IMR-90 (cell line): ENCODE data around the gene KRT79. TPM values are rescaled to one million over a fixed set of nuclear protein-coding genes. Genes with fewer than 3 reads are reported as not detected.

Experiments
- ATAC-seq: fragments of 200-7000 bp; cut with Tn5 transposase; 2 replicates; pipeline ENCODE4 v1.9.1; 2020; ENCODE audit warnings: low read depth, mild to moderate bottlenecking, moderate library complexity
- BruUV-seq: library from RNA; stranded (reverse); fragments of 400-500 nt; replicated peaks from 2 replicates; lab custom pipeline; 2021; lab: Mats Ljungman, UMichigan
- CTCF ChIA-PET: fragments of 300-600 bp; formaldehyde crosslinking; extraction: SDS; loops from one replicate; lab custom pipeline; 2021; ENCODE audit warnings: antibody characterized with exemption; lab: Yijun Ruan, JAX
- POLR2A ChIA-PET: fragments of 300-600 bp; sonication (Branson Sonifier 250); formaldehyde crosslinking; loops from one replicate; lab custom pipeline; 2022; ENCODE audit warnings: antibody characterized with exemption; ENCODE audit not compliant: unreplicated experiment; lab: Charles Lee
- DNase-seq: peaks from one replicate; pipeline ENCODE4 v3.0.0; 2013
- H2AFZ ChIP-seq: replicated peaks from 2 replicates; pipeline ENCODE3; 2013; ENCODE audit warnings: low read length, mild to moderate bottlenecking; ENCODE audit not compliant: poor library complexity
- H2AK5ac ChIP-seq: 2 replicates; pipeline ENCODE4 v1.6.1; 2013; ENCODE audit warnings: low read depth, low read length, inconsistent platforms
- H2AK9ac ChIP-seq: replicated peaks from 2 replicates; pipeline ENCODE3; 2013; ENCODE audit warnings: mild to moderate bottlenecking, low read depth, low read length, moderate library complexity; ENCODE audit not compliant: poor library complexity
- H2BK120ac ChIP-seq: 2 replicates; pipeline ENCODE4 v1.6.1; 2013; ENCODE audit warnings: low read depth, low read length, inconsistent platforms
- H2BK15ac ChIP-seq: 3 replicates; pipeline ENCODE4 v1.6.1; 2013; ENCODE audit warnings: low read depth, low read length, inconsistent platforms
- H2BK20ac ChIP-seq: 2 replicates; pipeline ENCODE4 v1.6.1; 2013; ENCODE audit warnings: low read depth, mild to moderate bottlenecking, inconsistent platforms, low read length, moderate library complexity
- H2BK5ac ChIP-seq: 2 replicates; pipeline ENCODE4 v1.6.1; 2013; ENCODE audit warnings: mild to moderate bottlenecking, low read depth, low read length, inconsistent platforms; ENCODE audit not compliant: poor library complexity, severe bottlenecking
- H3K14ac ChIP-seq: replicated peaks from 2 replicates; pipeline ENCODE4 v1.6.1; 2013; ENCODE audit warnings: low read depth, low read length, inconsistent platforms
- H3K18ac ChIP-seq: 2 replicates; pipeline ENCODE4 v1.6.1; 2013; ENCODE audit warnings: low read depth, low read length, control low read depth
- H3K23ac ChIP-seq: 2 replicates; pipeline ENCODE4 v1.6.1; 2013; ENCODE audit warnings: low read depth, low read length, inconsistent platforms
- H3K27ac ChIP-seq: 2 replicates; pipeline ENCODE4 v1.5.1; 2013; ENCODE audit warnings: mild to moderate bottlenecking, control low read depth, low read length; ENCODE audit not compliant: insufficient read depth
- H3K27me3 ChIP-seq: 2 replicates; pipeline ENCODE4 v1.6.1; 2013; ENCODE audit warnings: low read length; ENCODE audit not compliant: control insufficient read depth, insufficient read depth
- H3K36me3 ChIP-seq: 2 replicates; pipeline ENCODE4 v1.6.1; 2013; ENCODE audit warnings: low read length, mixed read lengths; ENCODE audit not compliant: control insufficient read depth, insufficient read depth
- H3K4ac ChIP-seq: 2 replicates; pipeline ENCODE4 v1.6.1; 2013; ENCODE audit warnings: low read depth, low read length, inconsistent platforms
- H3K4me1 ChIP-seq: 2 replicates; pipeline ENCODE4 v1.6.1; 2013; ENCODE audit warnings: low read length, mixed read lengths; ENCODE audit not compliant: control insufficient read depth, insufficient read depth
- H3K4me2 ChIP-seq: 2 replicates; pipeline ENCODE4 v1.6.1; 2013; ENCODE audit warnings: low read depth, mild to moderate bottlenecking, control low read depth, low read length, moderate library complexity
- H3K4me3 ChIP-seq: 2 replicates; pipeline ENCODE4 v1.5.1; 2013; ENCODE audit warnings: low read depth, mild to moderate bottlenecking, control low read depth, low read length, moderate library complexity; ENCODE audit not compliant: insufficient read depth
- H3K56ac ChIP-seq: 2 replicates; pipeline ENCODE4 v1.6.1; 2013; ENCODE audit warnings: low read length, inconsistent platforms; ENCODE audit not compliant: insufficient read depth; ENCODE audit errors: extremely low read depth
- H3K79me1 ChIP-seq, 2 experiments: 2 replicates each; pipeline ENCODE4 v1.6.1; 2013; ENCODE audit warnings: low read length in 2 of 2, inconsistent platforms in 1 of 2, low read depth in 1 of 2
- H3K9ac ChIP-seq: 2 replicates; pipeline ENCODE4 v1.6.1; 2013; ENCODE audit warnings: low read depth, low read length, control low read depth
- H3K9me1 ChIP-seq: 2 replicates; pipeline ENCODE4 v1.6.1; 2013; ENCODE audit warnings: low read length, inconsistent platforms; ENCODE audit not compliant: insufficient read depth
- H3K9me3 ChIP-seq: 2 replicates; pipeline ENCODE4 v1.6.1; 2013; ENCODE audit warnings: low read length; ENCODE audit not compliant: control insufficient read depth, insufficient read depth
- H4K20me1 ChIP-seq: 2 replicates; pipeline ENCODE4 v1.6.1; 2013; ENCODE audit warnings: low read length, inconsistent platforms; ENCODE audit not compliant: insufficient read depth
- H4K5ac ChIP-seq: 2 replicates; pipeline ENCODE4 v1.6.1; 2013; ENCODE audit warnings: mild to moderate bottlenecking, low read depth, low read length, control low read depth
- H4K8ac ChIP-seq, 2 experiments: 2 replicates each; pipeline ENCODE4 v1.6.1; 2013; ENCODE audit warnings: low read depth in 2 of 2, low read length in 2 of 2, control low read depth in 1 of 2, inconsistent platforms in 1 of 2
- H4K91ac ChIP-seq: 2 replicates; pipeline ENCODE4 v1.6.1; 2013; ENCODE audit warnings: low read depth, low read length, inconsistent platforms; ENCODE audit not compliant: insufficient read depth
- CEBPB ChIP-seq: IDR thresholded peaks from 2 replicates; pipeline ENCODE4 v1.6.1; 2012; ENCODE audit warnings: low read depth, low read length, improper control_type of control experiment
- CHD1 ChIP-seq: IDR thresholded peaks from 2 replicates; pipeline ENCODE4 v1.6.1; 2012; ENCODE audit warnings: low read depth, low read length, improper control_type of control experiment
- CTCF ChIP-seq: conservative IDR thresholded peaks from 2 replicates; pipeline ENCODE4 v1.5.1; 2012; ENCODE audit warnings: mild to moderate bottlenecking, low read depth, low read length, improper control_type of control experiment
- ELK1 ChIP-seq: fragments of 150-350 bp; IDR thresholded peaks from 2 replicates; pipeline ENCODE4 v1.6.1; 2016; ENCODE audit warnings: low read depth, mild to moderate bottlenecking, low read length, moderate library complexity, borderline replicate concordance
- FOS ChIP-seq: fragments of 150-350 bp; IDR thresholded peaks from 2 replicates; pipeline ENCODE4 v1.6.1; 2016; ENCODE audit warnings: low read depth, low read length
- MAFK ChIP-seq: IDR thresholded peaks from 2 replicates; pipeline ENCODE4 v1.6.1; 2012; ENCODE audit warnings: low read depth, low read length, improper control_type of control experiment
- MAZ ChIP-seq: IDR thresholded peaks from 2 replicates; pipeline ENCODE4 v1.6.1; 2012; ENCODE audit warnings: low read depth, mild to moderate bottlenecking, low read length, improper control_type of control experiment, moderate library complexity, borderline replicate concordance
- MXI1 ChIP-seq: IDR thresholded peaks from 2 replicates; pipeline ENCODE4 v1.6.1; 2012; ENCODE audit warnings: low read depth, mild to moderate bottlenecking, low read length, moderate library complexity, borderline replicate concordance
- NFE2L2 ChIP-seq: fragments of 150-350 bp; IDR thresholded peaks from 2 replicates; pipeline ENCODE4 v1.6.1; 2016; ENCODE audit warnings: low read depth, mild to moderate bottlenecking, low read length
- POLR2A ChIP-seq: IDR thresholded peaks from 2 replicates; pipeline ENCODE4 v1.6.1; 2012; ENCODE audit warnings: mild to moderate bottlenecking, low read depth, low read length
- RAD21 ChIP-seq: IDR thresholded peaks from 2 replicates; pipeline ENCODE4 v1.6.1; 2012; ENCODE audit warnings: low read length, improper control_type of control experiment
- RCOR1 ChIP-seq: IDR thresholded peaks from 2 replicates; pipeline ENCODE4 v1.6.1; 2012; ENCODE audit warnings: mild to moderate bottlenecking, low read length, improper control_type of control experiment; ENCODE audit not compliant: insufficient replicate concordance
- RFX5 ChIP-seq: IDR thresholded peaks from 2 replicates; pipeline ENCODE4 v1.8.0; 2012; ENCODE audit warnings: low read depth, mild to moderate bottlenecking, low read length, moderate library complexity
- SMC3 ChIP-seq: fragments of 150-350 bp; IDR thresholded peaks from 2 replicates; pipeline ENCODE4 v1.6.1; 2016; ENCODE audit warnings: low read depth, mild to moderate bottlenecking, antibody characterized with exemption, low read length, moderate library complexity
- USF2 ChIP-seq: fragments of 150-350 bp; IDR thresholded peaks from 2 replicates; pipeline ENCODE4 v1.6.1; 2017; ENCODE audit warnings: mild to moderate bottlenecking, antibody characterized with exemption, low read length, low read depth
- WGBS, 2 experiments: methylation state at CpG; one replicate each; pipeline versions ENCODE4 v1.1.5 to v1.1.7; 2013; ENCODE audit warnings: missing lambda C conversion rate in 2 of 2; ENCODE audit not compliant: insufficient read length in 1 of 2; ENCODE audit errors: extremely low coverage in 2 of 2; 5-methylcytosine and 5-hydroxymethylcytosine counted together
- dilution Hi-C: fragments of 300-500 bp; cut with HindIII; formaldehyde crosslinking; loops from one replicate; pipeline ENCODE4 v1.14.3; 2018; ENCODE audit warnings: low sequenced_read_pairs; ENCODE audit not compliant: unreplicated experiment
- in situ Hi-C: fragments of 300-500 bp; cut with MboI; formaldehyde crosslinking; loops from 3 replicates; pipeline ENCODE4 v1.14.3; 2019; ENCODE audit warnings: low sequenced_read_pairs, inconsistent platforms, mixed read lengths
- intact Hi-C: fragments of 100-400 bp; cut with micrococcal nuclease; formaldehyde crosslinking; loops from 2 replicates; pipeline ENCODE4 v1.10.0; 2022
- polyA plus RNA-seq, 3 experiments: library from polyadenylated mRNA; depleted of rRNA; stranded (reverse); fragments of >200 nt; gene quantifications; 2 replicates each; pipeline ENCODE4 v1.2.3, GENCODE V29; 2012; ENCODE audit warnings: low replicate concordance in 1 of 3
- total RNA-seq: library from RNA; depleted of rRNA; stranded (reverse); fragments of >200 nt; gene quantifications from 2 replicates; pipeline ENCODE4 v1.2.3, GENCODE V29; 2012

The KRT79 gene
- total and polyA plus RNA-seq, 2 of the 4 experiments (the other 2 are of a cell fraction): under 0.01 to 0.24 TPM

- H2BK15ac ChIP-seq: no peak overlapping the region
- ATAC-seq (no peak), DNase-seq (peak; percentile 40)
- H2BK5ac ChIP-seq: no peak overlapping the region
- intact Hi-C loops: no loop called here
- H4K8ac ChIP-seq: no peak overlapping the region
- no peak overlapping the region for H2AFZ ChIP-seq
- no peak overlapping the region for H3K27ac ChIP-seq
- H4K91ac ChIP-seq: no peak overlapping the region
- H2AK9ac ChIP-seq: no peak overlapping the region
- no peaks in the 10 kb centered on the region for H3K79me1 ChIP-seq
- H3K9ac ChIP-seq: no peak overlapping the region
- dilution Hi-C loops: no loop called here
- H3K14ac ChIP-seq: no peak overlapping the region
- H2BK20ac ChIP-seq: no peak overlapping the region
- H4K5ac ChIP-seq: no peak overlapping the region
- no CpG with 5 or more reads among the region's 4 CpGs for WGBS, 2 experiments
- POLR2A ChIA-PET: no interaction called here
- H3K9me1 ChIP-seq: peaks cover 3% of the 10 kb centered on the region; the same call in 1 of the 2 replicates
- CTCF ChIA-PET: interaction anchor here (0.9 kb wide), 1 partner anchor 67 kb away, joined by 3 read pairs; no protein-coding TSS in a partner anchor
- no peaks in the 10 kb centered on the region for H3K36me3 ChIP-seq
- in situ Hi-C loops: no loop called here
- H3K4me3 ChIP-seq: no peak overlapping the region
- no peaks in the 10 kb centered on the region; the same call in 1 of the 2 replicates for H4K20me1 ChIP-seq
- H3K9me3 ChIP-seq: no peaks in the 10 kb centered on the region
- TF ChIP-seq SMC3 (no peak), RCOR1 (no peak), RAD21 (no peak), RFX5 (no peak), USF2 (no peak), CTCF (no peak), FOS (no peak), CEBPB (no peak), POLR2A (no peak), MXI1 (no peak), ELK1 (no peak), NFE2L2 (no peak), CHD1 (no peak), MAZ (no peak), MAFK (no peak)
- no peaks in the 10 kb centered on the region for H3K4me1 ChIP-seq
- H3K23ac ChIP-seq: no peak overlapping the region
- no peak overlapping the region for H2BK120ac ChIP-seq
- H3K4ac ChIP-seq: no peak overlapping the region
- BruUV-seq: no TSS peak
- H3K27me3 ChIP-seq: peaks cover 3% of the 10 kb centered on the region; the same call in 1 of the 2 replicates
- H3K4me2 ChIP-seq: no peak overlapping the region
- no peak overlapping the region for H2AK5ac ChIP-seq
- H3K18ac ChIP-seq: no peak overlapping the region
- no peak overlapping the region for H3K56ac ChIP-seq
These were observed 36.0 kb downstream of the KRT79 start for GRCh38 chr12:52798003-52798670.
